Measurements from ENCODE around the gene NOX5. TPM values are rescaled to one million over a fixed set of nuclear protein-coding genes. Genes with fewer than 3 reads are reported as not detected.
A peak's percentile ranks its signal among the peaks of the same experiment; 100 is the strongest.

NOX5 gene
- total RNA-seq, 1 donor from 2014 or later = 0.45 TPM

DNA sequence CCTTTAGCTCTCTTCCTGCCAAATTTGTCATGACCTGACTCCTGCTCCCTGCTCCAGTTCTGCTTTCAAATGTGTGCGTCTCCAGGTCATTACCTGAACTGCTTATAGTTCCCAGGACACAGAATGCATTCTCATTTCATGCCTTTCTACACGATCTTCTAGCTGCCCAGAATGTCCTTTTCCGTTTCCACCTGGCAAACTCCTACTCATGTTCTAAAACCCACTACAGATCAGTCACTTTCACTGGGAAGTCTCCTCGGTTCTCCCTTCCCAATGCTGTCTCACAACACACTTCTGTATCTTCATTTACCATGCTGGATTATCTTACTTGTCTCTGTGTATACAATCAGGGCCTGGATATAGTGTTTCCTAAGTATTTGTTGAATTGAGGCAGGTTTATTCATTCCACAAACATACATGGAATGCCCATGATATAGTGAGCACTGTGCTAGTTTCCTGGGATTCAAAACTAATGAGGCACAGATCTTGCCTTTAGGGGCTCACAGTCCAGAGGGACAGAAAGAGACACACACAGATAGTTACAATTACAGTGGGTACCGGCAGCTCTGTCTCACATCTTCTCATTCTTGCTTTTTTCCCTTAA is 1.6 kb upstream of the NOX5 start:
- ATAC-seq (no peak), DNase-seq (ENCODE audit: low spot score) (no peak)
- intact Hi-C loops (cut with DNase I) = no loop called here

DNA sequence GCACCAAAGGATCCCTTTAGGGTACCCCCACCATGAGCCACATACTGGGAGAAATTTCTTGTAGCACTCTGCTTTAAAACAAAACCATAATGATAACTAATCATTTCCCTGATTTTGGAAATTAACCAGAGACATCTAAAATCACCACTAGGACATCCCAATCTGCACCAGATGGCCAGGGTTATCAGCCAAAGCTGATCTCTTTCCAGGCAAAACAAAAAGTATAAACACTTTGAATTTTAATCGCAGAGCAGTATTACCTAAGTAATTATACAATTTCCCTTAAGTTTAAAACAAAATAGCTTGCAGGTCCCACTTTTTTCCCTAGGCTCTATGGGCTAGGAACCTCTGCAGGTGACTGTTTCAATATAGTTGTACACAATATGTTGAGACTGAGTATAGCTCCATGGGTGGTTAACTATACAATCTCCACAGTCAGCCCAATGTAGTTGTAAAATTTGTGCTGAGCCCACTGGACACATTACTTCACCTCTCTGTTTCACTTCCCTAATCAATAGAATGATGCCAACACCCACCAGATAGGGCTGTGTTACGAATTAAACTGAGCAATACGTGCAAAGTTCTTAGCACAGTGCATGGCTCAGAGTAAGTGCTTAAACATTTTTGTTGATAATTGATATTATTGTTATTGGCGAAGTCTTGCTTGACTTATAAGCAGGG is 629 bp upstream of the NOX5 start:
- ATAC-seq (no peak), DNase-seq (ENCODE audit: low spot score) (no peak)
- intact Hi-C loops (cut with DNase I) = no loop called here

GRCh38 chr15:69015591-69015990 is 1.1 kb downstream of the NOX5 start:
- ATAC-seq (no peak), DNase-seq (ENCODE audit: low spot score) (no peak)
- intact Hi-C loops (cut with DNase I) = no loop called here

DNA sequence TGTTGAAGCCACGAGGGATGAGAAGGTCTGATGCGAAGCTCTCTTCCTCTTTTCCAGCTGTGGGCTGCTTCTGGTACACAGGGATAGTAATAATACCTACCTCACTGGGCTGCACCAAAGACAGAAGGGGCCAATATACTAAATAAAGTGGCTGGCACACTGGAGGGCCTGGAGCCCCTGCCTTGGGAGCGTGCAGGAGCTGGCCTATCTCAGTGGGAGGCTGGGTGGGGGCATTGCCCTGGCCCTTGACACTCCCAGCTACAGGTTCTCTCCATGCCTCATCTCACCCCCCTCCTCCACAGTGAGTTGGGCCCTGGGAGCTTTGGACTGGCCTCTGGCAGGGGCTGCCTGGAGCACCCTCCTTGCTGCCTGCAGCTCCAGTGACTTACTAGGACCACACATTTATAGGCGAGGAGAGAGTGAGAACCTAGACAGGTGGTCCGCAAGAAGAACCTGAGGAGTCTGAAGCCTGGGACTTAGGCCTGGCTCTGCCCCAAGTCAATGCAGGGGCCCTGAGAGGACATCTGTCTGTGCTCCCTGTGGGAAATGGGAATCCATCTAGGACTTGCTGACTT is 1.6 kb downstream of the NOX5 start:
- intact Hi-C loops (cut with DNase I) = no loop called here
- DNase-seq (ENCODE audit: low spot score) = no peak
- ATAC-seq = no peak

GRCh38 chr15:69017978-69018377 is 3.5 kb downstream of the NOX5 start:
- intact Hi-C loops (cut with DNase I) = no loop called here
- no peak for DNase-seq (ENCODE audit: low spot score)
- ATAC-seq = no peak

- ATAC-seq (no peak), DNase-seq (ENCODE audit: low spot score) (no peak)
- intact Hi-C loops (cut with DNase I) = no loop called here
Measured at GRCh38 chr15:69018951-69019350, 4.5 kb downstream of the NOX5 start.

DNA sequence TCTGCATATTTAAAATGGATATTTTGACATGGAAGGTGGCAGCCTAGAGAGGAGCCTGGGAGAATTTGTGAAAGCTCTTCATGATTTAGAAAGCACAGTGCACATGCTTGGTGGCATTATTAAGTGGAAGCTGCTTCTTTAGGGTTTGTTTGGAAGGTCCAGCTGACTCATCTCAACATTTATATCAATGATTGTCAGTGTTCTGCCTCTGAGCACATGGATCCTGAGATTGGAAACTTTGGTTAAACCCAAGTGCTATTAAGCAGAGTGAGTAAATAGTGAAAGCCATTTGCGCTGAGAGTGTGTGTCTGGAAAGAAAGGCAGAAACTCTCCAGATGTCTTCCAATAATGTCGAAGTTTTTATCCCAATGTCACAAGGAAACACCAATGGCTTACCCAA is 7.4 kb downstream of the NOX5 start:
- DNase-seq (ENCODE audit: low spot score) = no peak
- intact Hi-C loops (cut with DNase I) = no loop called here

DNA sequence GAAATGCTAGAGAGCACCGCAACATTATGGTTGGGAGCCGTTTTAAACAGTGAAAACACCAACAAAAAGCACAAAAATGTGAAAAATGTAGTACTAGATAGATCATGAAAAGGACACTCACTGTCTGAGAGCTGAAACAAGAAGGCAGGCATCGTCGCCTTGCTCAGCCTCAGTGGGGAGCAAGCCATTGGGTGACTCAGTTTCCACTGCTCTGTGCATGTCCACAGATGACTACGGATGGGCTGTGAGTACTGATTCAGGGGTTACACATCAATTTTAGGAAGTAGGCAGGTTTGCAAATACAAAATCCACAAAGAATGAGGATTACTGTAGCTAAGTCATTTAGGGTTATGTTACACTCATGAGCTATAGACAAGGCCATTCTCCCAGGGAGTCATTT is 10.8 kb downstream of the NOX5 start:
- intact Hi-C loops (cut with DNase I) = no loop called here
- no peak for DNase-seq (ENCODE audit: low spot score)
- ATAC-seq = no peak

More for the DNA sequence above, 7.4 kb downstream of the NOX5 start:
- no peak for ATAC-seq

DNA sequence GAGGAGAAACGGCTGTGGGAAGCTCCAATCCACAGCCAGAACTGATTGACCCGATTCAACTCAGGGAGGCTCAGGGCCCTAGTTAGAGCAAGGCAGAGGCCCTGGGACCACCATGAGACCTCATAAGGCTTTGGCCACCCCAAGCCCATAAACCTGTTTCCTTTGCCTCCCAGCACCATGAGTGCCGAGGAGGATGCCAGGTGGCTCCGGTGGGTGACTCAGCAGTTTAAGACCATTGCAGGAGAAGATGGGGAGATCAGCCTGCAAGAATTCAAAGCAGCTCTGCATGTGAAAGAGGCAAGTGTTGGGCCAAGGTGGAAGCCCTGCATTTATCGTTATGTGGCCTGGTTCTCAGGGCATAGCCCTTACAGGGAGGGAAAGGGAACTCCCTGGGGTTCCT is 11.9 kb downstream of the NOX5 start:
- intact Hi-C loops (cut with DNase I) = no loop called here
- DNase-seq (ENCODE audit: low spot score) (no peak), ATAC-seq (no peak)

- intact Hi-C loops (cut with DNase I) = no loop called here
- DNase-seq (ENCODE audit: low spot score) = no peak
- no peak for ATAC-seq
Measured at GRCh38 chr15:69027976-69028518, 13.6 kb downstream of the NOX5 start.

DNA sequence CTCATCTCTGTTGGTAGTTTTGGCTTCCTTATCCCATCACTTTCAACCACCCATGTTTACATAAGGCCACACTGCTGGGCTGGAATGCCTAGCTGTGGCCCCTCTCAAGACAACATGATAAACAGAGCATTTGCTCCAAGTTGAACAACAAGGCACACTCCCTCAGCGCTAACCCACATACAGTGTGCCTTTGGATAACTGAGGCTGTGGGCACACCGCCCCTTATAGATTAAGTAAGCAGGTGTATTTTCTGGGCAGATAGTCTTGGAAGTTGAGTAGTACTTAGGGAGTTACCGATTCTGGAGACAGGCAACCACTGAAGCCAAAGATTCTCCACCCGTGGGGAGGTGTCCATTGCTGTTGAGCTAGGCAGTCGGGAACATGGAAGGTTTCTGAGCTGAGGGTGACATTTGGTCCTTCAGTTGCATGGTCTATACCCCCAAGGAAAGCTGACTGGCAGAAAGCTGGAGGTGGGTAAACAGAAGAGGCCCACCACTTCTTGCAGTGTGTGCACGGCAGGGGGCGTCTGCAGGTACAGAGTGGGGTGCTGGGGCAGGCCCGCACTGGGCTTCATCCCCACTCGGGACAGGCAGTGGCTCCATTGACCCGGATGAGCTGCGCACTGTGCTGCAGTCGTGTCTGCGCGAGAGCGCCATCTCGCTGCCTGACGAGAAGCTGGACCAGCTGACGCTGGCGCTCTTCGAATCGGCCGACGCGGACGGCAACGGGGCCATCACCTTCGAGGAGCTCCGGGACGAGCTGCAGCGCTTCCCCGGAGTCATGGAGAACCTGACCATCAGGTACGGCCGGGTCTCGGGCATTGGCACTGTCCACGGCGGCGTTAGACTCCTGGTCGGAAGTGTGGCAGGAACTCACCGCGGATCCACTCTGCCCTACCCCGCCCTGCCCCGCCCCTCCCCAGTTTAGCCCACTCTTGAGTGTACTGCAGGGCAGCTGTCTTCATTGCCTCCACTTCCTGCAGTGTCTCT is 16.8 kb downstream of the NOX5 start:
- DNase-seq (ENCODE audit: low spot score) = no peak
- intact Hi-C loops (cut with DNase I) = no loop called here
- ATAC-seq = peak; percentile 79

DNA sequence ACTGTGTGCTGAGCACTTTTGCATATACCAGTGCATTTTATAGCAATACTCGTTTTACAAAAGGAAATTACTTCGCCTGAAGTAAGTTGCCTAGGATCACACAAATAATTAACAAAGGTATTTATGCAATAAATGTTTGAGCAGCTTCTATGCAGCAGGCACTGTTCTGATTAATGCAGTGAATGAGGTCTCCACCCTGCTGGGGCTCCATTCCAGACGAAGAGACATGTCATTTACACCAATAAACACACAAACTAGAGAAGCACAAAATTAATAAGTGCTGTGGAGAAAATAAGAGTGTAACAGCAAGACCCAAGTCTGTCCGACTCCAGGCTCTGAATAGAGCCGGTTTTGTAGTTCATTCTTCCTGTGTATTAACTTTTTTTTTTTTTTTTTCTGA is 17.5 kb downstream of the NOX5 start:
- ATAC-seq = no peak

DNA sequence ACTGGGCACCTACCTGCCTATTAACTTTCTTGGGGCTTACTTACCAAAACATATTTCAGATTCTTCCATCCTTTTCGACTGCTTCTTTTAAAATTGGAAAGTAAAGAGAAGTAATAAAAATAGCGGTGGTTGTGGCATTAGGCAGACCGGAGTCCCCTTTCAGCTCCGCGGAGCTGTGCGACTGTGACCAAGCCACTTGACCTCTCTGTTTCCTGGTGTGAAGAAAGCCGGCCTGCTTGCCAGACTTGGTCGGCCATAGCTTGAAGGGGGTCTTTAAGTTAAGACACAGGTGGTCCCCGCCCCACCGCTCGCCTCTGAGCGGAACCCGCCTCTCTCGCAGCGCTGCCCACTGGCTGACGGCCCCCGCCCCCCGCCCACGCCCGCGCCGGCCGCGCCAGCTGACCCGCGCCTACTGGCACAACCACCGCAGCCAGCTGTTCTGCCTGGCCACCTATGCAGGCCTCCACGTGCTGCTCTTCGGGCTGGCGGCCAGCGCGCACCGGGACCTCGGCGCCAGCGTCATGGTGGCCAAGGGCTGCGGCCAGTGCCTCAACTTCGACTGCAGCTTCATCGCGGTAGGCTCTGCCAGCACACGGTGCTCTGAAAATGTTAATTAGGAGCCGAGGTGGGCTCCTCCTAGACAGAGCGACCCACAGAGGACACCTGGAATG is 18.3 kb downstream of the NOX5 start:
- no peak for DNase-seq (ENCODE audit: low spot score)
- ATAC-seq = no peak
- intact Hi-C loops (cut with DNase I) = no loop called here

More for the DNA sequence above, 17.5 kb downstream of the NOX5 start:
- no peak for DNase-seq (ENCODE audit: low spot score)
- intact Hi-C loops (cut with DNase I) = no loop called here

GRCh38 chr15:69034352-69034751 is 19.9 kb downstream of the NOX5 start:
- DNase-seq (ENCODE audit: low spot score) = no peak
- ATAC-seq = no peak
- intact Hi-C loops (cut with DNase I) = no loop called here

DNA sequence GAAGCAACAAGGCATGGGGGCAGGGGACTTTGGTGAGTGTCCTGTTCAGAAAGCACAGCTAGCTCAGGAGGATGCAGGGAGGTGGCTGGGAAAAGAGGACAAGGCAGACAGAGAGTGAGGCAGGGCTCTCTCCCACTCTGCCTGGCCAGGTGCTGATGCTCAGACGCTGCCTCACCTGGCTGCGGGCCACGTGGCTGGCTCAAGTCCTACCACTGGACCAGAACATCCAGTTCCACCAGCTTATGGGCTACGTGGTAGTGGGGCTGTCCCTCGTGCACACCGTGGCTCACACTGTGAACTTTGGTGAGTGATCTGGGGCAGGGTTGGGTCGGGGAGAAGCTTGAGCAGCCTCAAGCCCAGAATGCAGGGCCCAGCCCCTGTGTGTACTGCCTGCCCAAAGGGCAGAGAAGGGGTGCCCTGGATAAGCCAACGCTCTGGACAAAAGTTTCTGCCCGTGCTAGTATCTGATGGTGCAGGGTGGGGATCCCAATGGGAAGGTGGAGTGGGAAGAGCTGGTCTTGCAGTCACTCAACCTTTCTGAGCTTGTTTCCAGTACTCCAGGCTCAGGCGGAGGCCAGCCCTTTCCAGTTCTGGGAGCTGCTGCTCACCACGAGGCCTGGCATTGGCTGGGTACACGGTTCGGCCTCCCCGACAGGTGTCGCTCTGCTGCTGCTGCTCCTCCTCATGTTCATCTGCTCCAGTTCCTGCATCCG is 20.9 kb downstream of the NOX5 start:
- ATAC-seq = no peak
- DNase-seq (ENCODE audit: low spot score) = no peak
- intact Hi-C loops (cut with DNase I) = no loop called here

GRCh38 chr15:69035918-69036258 is 21.4 kb downstream of the NOX5 start:
- ATAC-seq = no peak
- no peak for DNase-seq (ENCODE audit: low spot score)
- intact Hi-C loops (cut with DNase I) = no loop called here

GRCh38 chr15:69036826-69037225 is 22.3 kb downstream of the NOX5 start:
- intact Hi-C loops (cut with DNase I) = no loop called here
- DNase-seq (ENCODE audit: low spot score) = no peak
- no peak for ATAC-seq

DNA sequence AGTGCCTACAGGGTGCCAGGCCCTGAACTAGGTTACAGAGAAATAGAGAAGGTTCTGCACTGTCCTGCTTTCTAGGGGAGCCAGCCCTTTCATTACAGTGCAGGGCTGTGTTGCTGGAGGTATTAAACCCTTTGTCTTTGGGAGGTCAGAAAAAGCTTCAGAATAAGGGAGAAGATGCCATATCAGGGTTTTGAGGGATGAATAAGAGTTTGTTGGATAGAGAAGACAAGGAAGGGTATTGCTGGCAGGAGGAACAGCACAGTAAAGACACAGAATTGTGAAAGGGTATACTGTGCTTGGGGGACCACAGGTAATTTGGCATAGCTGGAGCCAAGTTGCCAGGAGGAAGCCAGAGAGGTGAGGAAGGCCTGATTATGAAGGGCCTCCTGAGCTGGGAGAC is 23.0 kb downstream of the NOX5 start:
- intact Hi-C loops (cut with DNase I) = no loop called here
- ATAC-seq (no peak), DNase-seq (ENCODE audit: low spot score) (no peak)
